Right lobe of liver (tissue), 4 donors: ENCODE measurements around the gene IMP4.

Experiments
- CTCF ChIP-seq, 4 donors: fragments of 200-600 bp in 3 of 4; fragments of 450-650 bp in 1 of 4; IDR thresholded peaks; one replicate each; pipeline versions ENCODE4 v1.5.1 to v1.8.0; 2016 to 2022; ENCODE audit warnings: antibody characterized with exemption in 4 of 4, mild to moderate bottlenecking in 2 of 4
- POLR2A ChIP-seq: fragments of 450-650 bp; IDR thresholded peaks from one replicate; pipeline ENCODE4 v1.6.1; 2017; ENCODE audit warnings: antibody characterized with exemption, mild to moderate bottlenecking
- donor health status: DM: no; HTN: no; CAD: no.
- donor health status: DM: no; HTN: no; CAD: no.
- donor health status: DM: no; HTN: yes; CAD: no.

GRCh38 chr2:130369965-130370341 lies 27.3 kb downstream of the IMP4 start:
- no peak for TF ChIP-seq CTCF (IDR thresholded peaks at IDR 0.05)
- no peak for TF ChIP-seq POLR2A
